GM18507 (cell line): Measurements from ENCODE around the gene GIPC3.
"Not testable (repeated sequence)": the region's sequence is repeated elsewhere in the genome, so short reads cannot be mapped to it uniquely, and the experiment has no call there.

Source experiments
- DNase-seq: peaks from one replicate; pipeline ENCODE4 v3.0.0; 2011; ENCODE audit warnings: low read depth; ENCODE audit not compliant: insufficient read length; ENCODE audit errors: extremely low spot score
- FAIRE-seq: peaks from 2 replicates; lab custom pipeline; 2011; peaks lifted over from hg19 to GRCh38; lab: Jason Lieb, UNC

Gene GIPC3

GRCh38 chr19:3549816-3550215 lies 35.5 kb upstream of the GIPC3 start:
- DNase-seq (no peak), FAIRE-seq (no peak)

GRCh38 chr19:3550947-3551791 lies 34.1 kb upstream of the GIPC3 start:
- DNase-seq (no peak), FAIRE-seq (no peak)

GRCh38 chr19:3551792-3552095 lies 33.5 kb upstream of the GIPC3 start:
- FAIRE-seq (no peak), DNase-seq (no peak)

GRCh38 chr19:3554254-3555083 lies 30.8 kb upstream of the GIPC3 start:
- FAIRE-seq = peak; percentile 70

GRCh38 chr19:3555653-3556422 lies 29.4 kb upstream of the GIPC3 start:
- DNase-seq (no peak), FAIRE-seq (no peak)

More at GRCh38 chr19:3554254-3555083, 30.8 kb upstream of the GIPC3 start:
- no peak for DNase-seq

- DNase-seq = no peak
- FAIRE-seq = no peak
Measured at GRCh38 chr19:3556423-3556977, 28.8 kb upstream of the GIPC3 start.

- FAIRE-seq (no peak), DNase-seq (no peak)
Measured at GRCh38 chr19:3556978-3557460, 28.3 kb upstream of the GIPC3 start.

GRCh38 chr19:3557461-3558248 lies 27.6 kb upstream of the GIPC3 start, which contains the start of gene MFSD12:
Gene MFSD12, minus strand, starts transcription at chr19:3557586. Its CDS starts 183 bp downstream, at chr19:3557403.
- peak; percentile 96 for FAIRE-seq
- peak; percentile 100 for DNase-seq

- DNase-seq (no peak), FAIRE-seq (no peak)
Measured at GRCh38 chr19:3563709-3564524, 21.4 kb upstream of the GIPC3 start.

- FAIRE-seq = no peak
- no peak for DNase-seq
Measured at GRCh38 chr19:3565139-3565538, 20.1 kb upstream of the GIPC3 start.

- FAIRE-seq, DNase-seq: not testable (repeated sequence)
Measured at GRCh38 chr19:3570042-3570441, 15.2 kb upstream of the GIPC3 start.

- FAIRE-seq (no peak), DNase-seq (no peak)
Measured at GRCh38 chr19:3570606-3571011, 14.7 kb upstream of the GIPC3 start.

GRCh38 chr19:3572132-3572854 lies 13.0 kb upstream of the GIPC3 start:
- FAIRE-seq = peak; percentile 99
- peak; percentile 96 for DNase-seq

GRCh38 chr19:3572855-3573161 lies 12.5 kb upstream of the GIPC3 start, which contains the start of gene HMG20B:
Gene HMG20B, plus strand, starts transcription at chr19:3572944. Its CDS starts 366 bp downstream, at chr19:3573310.
- FAIRE-seq (no peak), DNase-seq (no peak)

- FAIRE-seq = no peak
Measured at GRCh38 chr19:3573162-3573857, 12.0 kb upstream of the GIPC3 start.

GRCh38 chr19:3573858-3574637 lies 11.2 kb upstream of the GIPC3 start:
- DNase-seq = peak; percentile 73
- FAIRE-seq = peak; percentile 98

More at GRCh38 chr19:3573162-3573857, 12.0 kb upstream of the GIPC3 start:
- DNase-seq = no peak
